H1 (cell line): ENCODE data around the gene ADGRB2. TPM values are rescaled to one million over a fixed set of nuclear protein-coding genes. Genes with fewer than 3 reads are reported as not detected.

Experiments
- EP300 ChIP-seq, 2 experiments: IDR thresholded peaks; 1 replicate in 1 of 2; 2 replicates in 1 of 2; pipeline ENCODE4 v1.6.1; 2011 to 2012; ENCODE audit warnings: low read depth in 2 of 2, low read length in 2 of 2, mild to moderate bottlenecking in 2 of 2, borderline replicate concordance in 1 of 2, inconsistent platforms in 1 of 2, moderate library complexity in 1 of 2
- JUND ChIP-seq: IDR thresholded peaks from 2 replicates; pipeline ENCODE4 v1.6.1; 2011; ENCODE audit warnings: mild to moderate bottlenecking, improper control_type of control experiment, low read length
- TCF12 ChIP-seq: IDR thresholded peaks from 2 replicates; pipeline ENCODE4 v1.6.1; 2011; ENCODE audit warnings: low read depth, mild to moderate bottlenecking, low read length
- polyA plus RNA-seq, 7 experiments: library from polyadenylated mRNA; depleted of rRNA in 3 of 7; stranded (reverse) in 5 of 7; unstranded in 2 of 7; fragments of >200 nt in 5 of 7; fragments of 200-250 nt in 2 of 7; gene quantifications; 1 replicate in 5 of 7; 2 replicates in 1 of 7; 4 replicates in 1 of 7; pipeline versions ENCODE4 v1.2.1 to v1.2.3, GENCODE V29; 2011 to 2013; ENCODE audit warnings: missing spikeins in 2 of 7, mixed read lengths in 2 of 7
- total RNA-seq: library from RNA; stranded (reverse); fragmentation: NEBNext Ultra II Directional; extraction: Animal tissue kit (Norgen Biotek cat#: 25700); gene quantifications from 2 replicates; pipeline ENCODE4 v1.2.1, GENCODE V29; 2021

Gene ADGRB2
- total and polyA plus RNA-seq, 2 of the 8 experiments (the other 6 are each of a cell fraction or from before 2014, with no cell fraction given) = 15.6 to 26.2 TPM

DNA sequence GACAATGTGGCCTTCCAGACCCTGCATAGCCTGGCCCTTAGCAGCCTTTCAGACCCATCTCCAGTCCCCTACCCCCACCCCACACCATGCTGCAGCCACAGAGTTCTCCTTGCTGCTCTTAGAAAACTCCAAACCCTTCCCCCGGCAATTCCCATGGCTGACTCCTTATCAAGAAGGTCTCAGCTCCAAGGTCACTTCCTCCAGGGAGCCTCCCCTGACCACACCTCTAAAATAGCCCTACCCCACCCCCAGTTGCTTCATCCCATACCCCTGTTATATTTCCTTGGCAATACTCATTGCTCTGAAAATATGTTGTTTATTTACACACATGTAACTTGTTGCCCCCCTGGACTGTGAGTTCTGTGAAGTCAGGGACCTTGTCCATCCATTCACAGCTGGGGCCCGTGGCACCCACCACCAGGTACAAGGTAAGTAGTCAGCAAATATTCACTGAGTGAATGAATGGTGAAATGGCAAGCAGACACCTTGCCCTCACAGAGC, 4.3 kb upstream of the ADGRB2 start (continued):
- TF ChIP-seq TCF12 (no peak), EP300 (IDR thresholded peaks at IDR 0.05; ENCODE audit: borderline replicate concordance in 1 of 2, low read depth in 2 of 2, low read length in 2 of 2) (no peak), JUND (no peak)
